ENCODE data around the gene MUC21.
"Not testable (repeated sequence)": the region's sequence is repeated elsewhere in the genome, so short reads cannot be mapped to it uniquely, and the experiment has no call there.

MUC21 gene
- total RNA-seq, result 0 reads per million in 3 experiments

DNA sequence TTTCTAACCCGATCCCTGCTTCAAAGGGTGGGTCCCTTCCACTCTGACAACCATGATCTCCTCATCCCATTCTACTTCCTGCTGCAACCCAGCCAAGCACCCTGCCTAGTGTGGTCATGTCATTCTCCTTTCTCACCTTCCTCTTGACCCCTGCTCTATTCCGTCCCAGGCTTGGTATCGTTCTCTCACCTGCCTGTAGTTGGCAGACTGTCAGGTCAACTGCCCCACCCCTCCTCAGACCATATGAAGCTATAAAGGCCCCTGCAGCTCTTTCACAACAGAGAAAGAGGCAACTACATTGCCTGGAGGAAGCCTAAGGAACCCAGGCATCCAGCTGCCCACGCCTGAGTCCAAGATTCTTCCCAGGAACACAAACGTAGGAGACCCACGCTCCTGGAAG lies at the start of gene MUC21:
MUC21 (plus strand) TSS at position 280 of the 400 bp plus-strand sequence. CDS start 241 bp downstream, outside the sequence.
- DNase-seq, result no peak

GRCh38 chr6:30935018-30935417 lies 48.5 kb upstream of the MUC21 start:
- DNase-seq, result no peak

DNA sequence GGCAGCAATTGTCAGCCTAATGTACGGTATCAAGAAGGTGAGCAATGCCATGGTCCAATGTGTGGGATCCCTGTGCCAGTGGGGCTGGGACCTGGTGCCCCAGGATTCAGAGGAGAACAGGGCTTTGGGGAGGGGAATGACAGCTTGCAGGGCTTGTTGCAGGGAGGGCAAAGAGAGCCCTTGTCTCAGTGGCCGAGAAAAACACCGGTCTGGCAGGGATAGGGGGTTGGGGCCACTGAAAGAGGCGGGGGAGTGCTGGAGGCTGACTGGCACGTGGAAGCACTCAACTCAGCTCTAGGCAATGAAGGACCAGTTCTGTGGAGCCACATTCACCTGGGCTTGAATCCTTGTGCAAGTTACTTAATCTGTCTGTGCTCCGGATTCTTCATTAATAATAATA lies 46.3 kb upstream of the MUC21 start:
- no peak for DNase-seq

- DNase-seq, result no peak
These were observed 44.8 kb upstream of the MUC21 start for GRCh38 chr6:30938730-30939129.

- DNase-seq, result no peak
These were observed 44.0 kb upstream of the MUC21 start for GRCh38 chr6:30939473-30939872.

GRCh38 chr6:30940361-30940986 lies 43.0 kb upstream of the MUC21 start, which contains the start of gene MUCL3:
TSS of gene MUCL3 (plus strand) at chr6:30940973. CDS start at chr6:30941000, 27 bp downstream.
- no peak for DNase-seq

DNA sequence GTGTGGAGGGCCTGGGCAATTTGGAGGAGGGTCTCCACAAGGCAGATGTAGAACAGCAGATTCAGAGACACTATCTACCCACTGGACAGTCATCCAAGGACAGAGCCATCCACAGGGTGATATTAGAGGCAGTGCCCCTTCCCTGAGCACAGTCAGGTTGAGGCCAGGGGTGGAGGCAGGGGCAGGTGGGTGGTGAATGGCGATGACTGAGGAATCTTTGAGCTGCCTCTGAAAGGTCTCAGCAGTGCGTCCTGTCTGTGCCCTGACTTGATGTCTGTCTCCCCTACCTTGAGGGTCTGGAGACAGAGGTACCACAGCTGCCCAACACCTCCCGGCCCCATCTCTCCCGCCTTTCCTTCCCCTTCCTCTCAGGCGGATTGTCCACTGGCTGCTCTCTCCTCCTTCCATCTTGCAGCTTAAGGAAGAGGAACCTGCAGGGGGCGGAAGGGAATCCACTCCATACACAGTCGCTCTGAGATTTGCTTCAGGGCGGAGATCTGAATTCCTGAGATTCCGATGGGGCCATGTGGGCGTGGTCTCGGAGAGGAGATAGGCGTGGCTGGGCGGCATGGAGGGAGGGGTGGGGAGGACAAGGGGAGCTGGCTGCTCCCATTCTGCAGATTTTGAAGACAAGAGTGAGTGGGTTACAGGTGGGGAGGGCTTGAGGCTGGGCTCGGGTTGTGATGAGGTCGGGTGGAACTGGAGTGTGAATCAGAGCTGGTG lies 41.0 kb upstream of the MUC21 start:
- no peak for DNase-seq

DNA sequence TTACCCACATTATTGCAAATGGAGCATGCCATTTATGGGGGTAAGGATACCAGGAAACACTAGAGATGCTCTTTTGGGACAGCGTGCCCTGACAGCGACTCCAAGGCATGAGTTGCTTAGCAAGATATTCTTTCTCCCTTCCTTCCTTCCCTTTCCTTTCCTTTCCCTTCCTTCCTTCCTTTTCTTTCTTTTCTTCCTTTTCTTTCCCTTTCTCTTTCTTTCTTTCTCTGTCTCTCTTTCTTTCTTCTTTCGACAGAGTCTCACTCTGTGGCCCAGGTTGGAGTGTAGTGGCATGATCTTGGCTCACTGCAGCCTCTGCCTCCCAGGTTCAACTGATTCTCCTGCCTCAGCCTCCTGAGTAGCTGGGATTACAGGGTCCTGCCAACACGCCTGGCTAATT lies 39.5 kb upstream of the MUC21 start:
- DNase-seq, result no peak

DNA sequence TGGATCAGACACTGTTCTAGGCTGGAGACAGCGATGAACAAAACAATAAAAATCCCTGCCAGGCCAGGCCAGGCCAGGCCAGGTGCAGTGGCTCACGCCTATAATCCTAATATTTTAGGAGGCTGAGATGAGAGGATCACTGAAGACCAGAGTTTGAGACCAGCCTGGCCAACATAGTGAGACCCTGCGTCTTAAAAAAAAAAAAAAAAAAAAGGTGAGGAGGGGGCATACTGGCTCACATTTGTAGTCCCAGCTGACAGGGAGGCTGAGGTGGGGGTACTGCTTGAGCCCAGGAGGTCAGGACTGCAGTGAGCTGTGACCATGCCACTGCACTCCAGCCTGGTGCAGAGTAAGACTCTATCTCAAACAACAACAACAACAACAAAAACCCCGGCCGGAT lies 38.2 kb upstream of the MUC21 start:
- DNase-seq, result no peak

DNA sequence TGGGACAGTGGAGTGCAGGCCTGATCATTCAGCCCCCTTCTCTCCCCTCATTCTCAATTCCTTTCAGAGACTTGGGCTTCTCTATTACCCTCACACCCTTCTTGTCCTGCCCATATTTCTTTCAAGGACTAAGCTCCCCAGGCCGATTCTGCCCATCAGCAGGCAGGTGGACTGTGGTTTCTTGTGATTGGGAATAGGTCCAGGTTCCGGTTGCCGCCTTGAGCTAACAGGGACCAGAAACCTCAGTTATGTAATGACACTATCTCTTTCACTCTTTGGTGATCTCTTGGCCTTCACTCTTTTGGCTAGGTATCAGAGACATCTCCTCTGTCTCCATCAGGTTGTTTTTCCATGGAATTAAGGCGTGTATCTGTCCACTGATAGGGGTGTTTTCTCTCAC lies 36.3 kb upstream of the MUC21 start:
- DNase-seq, result no peak

GRCh38 chr6:30948811-30949210 lies 34.7 kb upstream of the MUC21 start:
- no peak for DNase-seq

- no peak for DNase-seq
These were observed 31.5 kb upstream of the MUC21 start for GRCh38 chr6:30951907-30952469.

GRCh38 chr6:30954631-30955366 lies 28.7 kb upstream of the MUC21 start:
- DNase-seq, result no peak

- DNase-seq, result peak; percentile 44
These were observed 28.0 kb upstream of the MUC21 start for GRCh38 chr6:30955367-30956042.

DNA sequence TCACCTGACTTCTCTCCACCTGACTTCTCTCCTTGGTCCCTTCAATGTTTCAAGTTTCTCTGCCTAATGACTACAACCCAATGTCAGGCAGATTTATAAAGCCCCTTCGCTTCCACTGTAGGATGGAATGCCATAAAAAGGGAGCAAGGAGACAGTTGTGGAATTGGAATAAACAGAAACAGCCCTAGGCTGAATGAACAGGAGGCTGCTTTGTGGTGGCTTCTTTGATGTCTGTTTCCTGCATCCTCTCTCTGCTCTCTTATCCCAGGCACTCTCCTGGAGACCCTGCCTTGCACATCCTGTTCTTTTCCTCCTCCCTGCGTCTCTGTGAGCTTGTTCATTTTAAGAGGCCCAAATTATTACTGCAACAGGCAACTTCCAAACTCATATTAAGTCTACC lies 25.8 kb upstream of the MUC21 start:
- DNase-seq, result no peak

GRCh38 chr6:30960907-30961673 lies 22.4 kb upstream of the MUC21 start:
- DNase-seq, result no peak

- no peak for DNase-seq
These were observed 20.8 kb upstream of the MUC21 start for GRCh38 chr6:30962716-30963115.

- DNase-seq, result no peak
These were observed 19.9 kb upstream of the MUC21 start for GRCh38 chr6:30963641-30964040.

- DNase-seq, result peak; percentile 13
These were observed 19.4 kb upstream of the MUC21 start for GRCh38 chr6:30964075-30964474.

DNA sequence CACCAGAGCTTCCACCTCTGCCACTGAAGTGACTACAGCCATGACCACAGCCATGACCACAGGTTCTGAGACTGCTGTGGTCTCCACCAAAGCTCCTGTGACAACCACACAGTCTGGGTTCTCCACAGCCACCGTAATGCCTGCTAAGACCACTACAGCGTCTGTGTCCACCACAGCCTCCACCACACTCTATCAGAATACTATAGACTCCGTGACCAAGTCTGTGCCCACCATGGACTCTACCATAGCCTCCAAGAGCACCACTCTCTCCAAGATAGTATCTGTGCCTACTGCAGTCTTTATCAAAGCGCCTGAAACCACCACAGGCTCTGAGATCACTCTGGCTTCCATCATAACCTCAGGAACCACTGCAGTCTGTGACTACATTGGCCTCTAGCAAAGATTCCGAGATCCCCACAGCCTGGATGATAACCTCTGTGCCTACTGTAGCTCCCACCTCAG lies 18.3 kb upstream of the MUC21 start:
- no peak for DNase-seq

DNA sequence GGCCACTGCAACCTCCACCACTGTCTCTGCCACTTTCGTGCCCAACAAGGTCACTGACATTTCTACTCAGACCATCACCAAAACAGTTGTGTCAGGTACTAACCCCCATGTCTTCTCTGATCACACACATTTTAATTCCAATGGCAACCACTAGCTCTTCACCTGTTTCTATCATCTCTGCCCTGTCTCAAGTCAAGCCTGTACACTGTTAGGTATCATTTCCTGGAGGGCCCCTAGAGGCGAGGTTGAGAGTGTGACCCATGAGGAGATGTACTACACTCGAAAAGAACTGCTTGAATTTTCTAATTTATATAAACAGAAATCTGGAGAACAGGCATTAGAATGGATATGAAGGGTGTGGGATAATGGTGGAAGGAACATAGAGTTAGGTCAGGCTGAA lies 17.4 kb upstream of the MUC21 start:
- DNase-seq, result no peak

GRCh38 chr6:30969171-30969570 lies 14.3 kb upstream of the MUC21 start:
- DNase-seq, result not testable (repeated sequence)
